CD14-positive monocyte (primary cell): ENCODE results near the gene SGCD. TPM values are rescaled to one million over a fixed set of nuclear protein-coding genes. Genes with fewer than 3 reads are reported as not detected.

ENCODE experiments used
- DNase-seq, 3 donors: peaks; one replicate each; pipeline ENCODE4 v3.0.0-alpha.2; 2011 to 2022
- H2AFZ ChIP-seq: 2 replicates; pipeline ENCODE4 v1.6.0; 2012; ENCODE audit warnings: mild to moderate bottlenecking, low read depth, low read length, inconsistent platforms; ENCODE audit not compliant: insufficient read depth, poor library complexity, severe bottlenecking
- H3K27ac ChIP-seq, 2 donors: 1 replicate in 1 of 2; 2 replicates in 1 of 2; pipeline ENCODE4 v1.5.1; 2012 to 2013; ENCODE audit warnings: low read length in 2 of 2, control low read depth in 1 of 2, inconsistent platforms in 1 of 2, low read depth in 1 of 2, mild to moderate bottlenecking in 1 of 2
- H3K27me3 ChIP-seq, 2 donors: one replicate each; pipeline versions ENCODE4 v1.6.0 to v1.6.1; 2011 to 2013; ENCODE audit warnings: low read length in 2 of 2; ENCODE audit not compliant: control insufficient read depth in 2 of 2, insufficient read depth in 2 of 2
- H3K36me3 ChIP-seq, 2 donors: replicated peaks in 1 of 2; 1 replicate in 1 of 2; 2 replicates in 1 of 2; pipeline versions ENCODE4 v1.5.1 to v1.6.1; 2012 to 2013; ENCODE audit warnings: low read length in 2 of 2, control low read depth in 1 of 2, inconsistent platforms in 1 of 2, mild to moderate bottlenecking in 1 of 2; ENCODE audit not compliant: insufficient read depth in 2 of 2, control insufficient read depth in 1 of 2
- H3K4me1 ChIP-seq, 2 donors: 1 replicate in 1 of 2; 2 replicates in 1 of 2; pipeline versions ENCODE4 v1.5.1 to v1.6.1; 2012 to 2013; ENCODE audit warnings: low read length in 2 of 2, control low read depth in 1 of 2, inconsistent platforms in 1 of 2, mild to moderate bottlenecking in 1 of 2, moderate library complexity in 1 of 2; ENCODE audit not compliant: insufficient read depth in 2 of 2, control insufficient read depth in 1 of 2
- H3K4me2 ChIP-seq: replicated peaks from 2 replicates; pipeline ENCODE3; 2012; ENCODE audit warnings: low read length, moderate library complexity, mild to moderate bottlenecking; ENCODE audit not compliant: poor library complexity, severe bottlenecking; ENCODE audit errors: extremely low read depth
- H3K4me3 ChIP-seq, 3 experiments: fragments of 200-600 bp in 1 of 3; sonication (generic) in 1 of 3; replicated peaks in 1 of 3; 1 replicate in 2 of 3; 2 replicates in 1 of 3; pipeline ENCODE4 v1.5.1; 2011 to 2013; ENCODE audit warnings: low read length in 3 of 3, mild to moderate bottlenecking in 3 of 3, control low read depth in 2 of 3, low read depth in 2 of 3, inconsistent platforms in 1 of 3, moderate library complexity in 1 of 3
- H3K79me2 ChIP-seq: 2 replicates; pipeline ENCODE4 v1.6.0; 2012; ENCODE audit warnings: mild to moderate bottlenecking, control low read depth, inconsistent platforms, low read length, moderate library complexity; ENCODE audit not compliant: insufficient read depth
- H3K9ac ChIP-seq: 2 replicates; pipeline ENCODE4 v1.6.0; 2017; ENCODE audit warnings: low read length, mild to moderate bottlenecking; ENCODE audit not compliant: insufficient read depth, poor library complexity, severe bottlenecking
- H3K9me3 ChIP-seq, 2 donors: replicated peaks in 1 of 2; 1 replicate in 1 of 2; 2 replicates in 1 of 2; pipeline versions ENCODE4 v1.5.1 to v1.6.1; 2012 to 2013; ENCODE audit warnings: low read length in 2 of 2, control low read depth in 1 of 2; ENCODE audit not compliant: control insufficient read depth in 1 of 2, insufficient read depth in 1 of 2
- H4K20me1 ChIP-seq: 2 replicates; pipeline ENCODE4 v1.6.0; 2012; ENCODE audit warnings: mild to moderate bottlenecking, low read length, control low read depth, moderate library complexity; ENCODE audit not compliant: insufficient read depth
- H3K27ac Mint-ChIP-seq, 7 donors: one replicate each; pipeline ENCODE4 v1.8.0; 2020; ENCODE audit warnings: mild to moderate bottlenecking in 7 of 7, mixed read lengths in 7 of 7, moderate library complexity in 6 of 7, inconsistent platforms in 2 of 7
- H3K27me3 Mint-ChIP-seq, 3 donors: one replicate each; pipeline ENCODE4 v1.8.0; 2021 to 2022; ENCODE audit warnings: low read depth in 3 of 3, mild to moderate bottlenecking in 3 of 3, mixed read lengths in 3 of 3, moderate library complexity in 3 of 3, inconsistent platforms in 1 of 3
- H3K36me3 Mint-ChIP-seq, 2 donors: one replicate each; pipeline ENCODE4 v1.8.0; 2020; ENCODE audit warnings: mixed read lengths in 2 of 2, inconsistent platforms in 1 of 2, mild to moderate bottlenecking in 1 of 2
- H3K4me1 Mint-ChIP-seq: one replicate; pipeline ENCODE4 v1.8.0; 2020; ENCODE audit warnings: mild to moderate bottlenecking, mixed read lengths
- H3K4me3 Mint-ChIP-seq, 2 donors: one replicate each; pipeline ENCODE4 v1.8.0; 2020; ENCODE audit warnings: mild to moderate bottlenecking in 2 of 2, mixed read lengths in 2 of 2, moderate library complexity in 1 of 2
- H3K9me3 Mint-ChIP-seq, 7 donors: one replicate each; pipeline ENCODE4 v1.8.0; 2020 to 2022; ENCODE audit warnings: mixed read lengths in 7 of 7, mild to moderate bottlenecking in 6 of 7, moderate library complexity in 6 of 7, inconsistent platforms in 2 of 7
- WGBS: methylation state at CpG from one replicate; pipeline ENCODE4 v1.1.5; 2013; ENCODE audit warnings: missing lambda C conversion rate; ENCODE audit not compliant: insufficient coverage; 5-methylcytosine and 5-hydroxymethylcytosine counted together
- intact Hi-C, 2 donors: fragments of 100-400 bp; cut with micrococcal nuclease; formaldehyde crosslinking; loops; one replicate each; pipeline versions ENCODE4 v1.15.0 to v1.15.1; 2023
- polyA plus RNA-seq, 3 donors: library from polyadenylated mRNA; depleted of rRNA in 1 of 3; unstranded in 2 of 3; stranded (reverse) in 1 of 3; fragments of 300-500 nt in 2 of 3; fragments of >200 nt in 1 of 3; fragmentation: Illumina TruSeq in 2 of 3; gene quantifications; 1 replicate in 2 of 3; 2 replicates in 1 of 3; pipeline ENCODE4 v1.2.3, GENCODE V29; 2012 to 2021
- TF ChIP-seq, protein P1 (sequence below): fragments of 200-600 bp; IDR thresholded peaks from one replicate; pipeline ENCODE4 v1.8.0; 2022; ENCODE audit warnings: antibody characterized with exemption, mild to moderate bottlenecking

The SGCD gene
- polyA plus RNA-seq, 3 donors = not detected

DNA sequence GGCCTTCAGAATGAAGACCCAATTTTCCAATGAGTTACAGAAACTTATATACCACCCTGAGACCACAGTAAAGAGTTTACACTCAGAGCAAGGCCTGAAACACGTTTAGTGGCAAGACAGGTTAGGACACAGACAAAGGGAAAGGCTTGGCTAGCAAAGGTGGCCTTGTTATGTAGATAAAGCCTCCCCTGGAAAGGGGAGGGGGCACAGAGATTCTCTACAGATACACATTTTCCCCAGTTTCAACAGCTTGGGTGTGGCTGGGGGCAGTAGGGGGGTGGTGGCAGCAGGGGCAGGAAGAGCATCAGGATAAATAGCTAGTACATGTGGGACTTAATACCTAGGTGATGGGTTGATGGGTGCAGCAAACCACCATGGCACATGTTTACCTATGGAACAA, 471.2 kb downstream of the SGCD start:
- Histone ChIP-seq H2AFZ (no peak overlapping the region), H3K4me3 (no peak overlapping the region), H3K9ac (no peak overlapping the region), H3K27ac (no peak overlapping the region), H3K36me3 (no peaks in the 10 kb centered on the region), H3K4me1 (no peaks in the 10 kb centered on the region), H3K9me3 (no peaks in the 10 kb centered on the region), H3K79me2 (no peaks in the 10 kb centered on the region), H3K27me3 (no peaks in the 10 kb centered on the region), H3K4me2 (no peak overlapping the region), H4K20me1 (no peaks in the 10 kb centered on the region)
- Mint-ChIP-seq H3K27me3 (peaks cover 2 to 5% (median 2%) of the 10 kb centered on the region in 3 donors), H3K4me1 (no peaks in the 10 kb centered on the region), H3K4me3 (no peak overlapping the region), H3K9me3 (no peaks in the 10 kb centered on the region), H3K36me3 (no peaks in the 10 kb centered on the region), H3K27ac (no peak overlapping the region)
- DNase-seq = no peak
- WGBS = no CpG with 5 or more reads among the region's 1 CpG
- TF ChIP-seq, protein P1, sequence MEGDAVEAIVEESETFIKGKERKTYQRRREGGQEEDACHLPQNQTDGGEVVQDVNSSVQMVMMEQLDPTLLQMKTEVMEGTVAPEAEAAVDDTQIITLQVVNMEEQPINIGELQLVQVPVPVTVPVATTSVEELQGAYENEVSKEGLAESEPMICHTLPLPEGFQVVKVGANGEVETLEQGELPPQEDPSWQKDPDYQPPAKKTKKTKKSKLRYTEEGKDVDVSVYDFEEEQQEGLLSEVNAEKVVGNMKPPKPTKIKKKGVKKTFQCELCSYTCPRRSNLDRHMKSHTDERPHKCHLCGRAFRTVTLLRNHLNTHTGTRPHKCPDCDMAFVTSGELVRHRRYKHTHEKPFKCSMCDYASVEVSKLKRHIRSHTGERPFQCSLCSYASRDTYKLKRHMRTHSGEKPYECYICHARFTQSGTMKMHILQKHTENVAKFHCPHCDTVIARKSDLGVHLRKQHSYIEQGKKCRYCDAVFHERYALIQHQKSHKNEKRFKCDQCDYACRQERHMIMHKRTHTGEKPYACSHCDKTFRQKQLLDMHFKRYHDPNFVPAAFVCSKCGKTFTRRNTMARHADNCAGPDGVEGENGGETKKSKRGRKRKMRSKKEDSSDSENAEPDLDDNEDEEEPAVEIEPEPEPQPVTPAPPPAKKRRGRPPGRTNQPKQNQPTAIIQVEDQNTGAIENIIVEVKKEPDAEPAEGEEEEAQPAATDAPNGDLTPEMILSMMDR = no peak
- intact Hi-C loops = no loop called here

DNA sequence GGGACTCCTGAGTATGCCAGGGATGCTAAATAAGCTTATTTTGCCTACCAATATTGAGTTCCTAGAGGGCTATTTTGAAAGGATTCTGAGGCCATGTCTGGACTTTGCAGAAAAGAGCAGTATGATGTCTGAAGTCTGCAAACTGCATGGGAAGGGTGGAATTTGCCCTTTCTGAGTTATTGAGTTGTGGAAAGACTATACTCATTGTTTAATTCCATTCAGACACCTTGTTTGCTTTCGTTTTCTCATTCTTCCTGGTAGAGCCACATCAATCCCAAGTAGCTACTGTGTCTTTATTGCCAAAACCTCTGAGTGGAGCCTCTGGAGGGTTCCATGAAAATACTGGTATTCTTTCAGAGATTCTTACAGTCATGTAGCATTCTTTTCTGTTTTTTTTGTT, 472.2 kb downstream of the SGCD start:
- Mint-ChIP-seq H3K27me3 (peaks cover 1 to 4% (median 2%) of the 10 kb centered on the region in 3 donors), H3K36me3 (no peaks in the 10 kb centered on the region), H3K4me1 (no peaks in the 10 kb centered on the region), H3K27ac (no peak overlapping the region), H3K4me3 (no peak overlapping the region), H3K9me3 (no peaks in the 10 kb centered on the region)
- intact Hi-C loops = no loop called here
- Histone ChIP-seq H3K36me3 (no peaks in the 10 kb centered on the region), H3K27me3 (no peaks in the 10 kb centered on the region), H2AFZ (no peak overlapping the region), H3K27ac (no peak overlapping the region), H4K20me1 (no peaks in the 10 kb centered on the region), H3K4me3 (no peak overlapping the region), H3K4me2 (no peak overlapping the region), H3K79me2 (no peaks in the 10 kb centered on the region), H3K9ac (no peak overlapping the region), H3K4me1 (no peaks in the 10 kb centered on the region), H3K9me3 (no peaks in the 10 kb centered on the region)
- TF ChIP-seq, protein P1 = no peak
- WGBS = no CpG with 5 or more reads among the region's 1 CpG
- no peak for DNase-seq
